GM12891 (cell line): Measurements from ENCODE around the gene VPS26A.
A peak's percentile ranks its signal among the peaks of the same experiment; 100 is the strongest.

Experiments used
- POLR2A ChIP-seq: IDR thresholded peaks from 2 replicates; pipeline ENCODE4 v1.6.1; 2011; ENCODE audit warnings: low read depth, low read length, control low read depth
- POLR2AphosphoS5 ChIP-seq: IDR thresholded peaks from 2 replicates; pipeline ENCODE4 v1.6.1; 2011; ENCODE audit warnings: low read depth, low read length, control low read depth
- POU2F2 ChIP-seq: IDR thresholded peaks from 2 replicates; pipeline ENCODE4 v1.6.1; 2011; ENCODE audit warnings: low read depth, mild to moderate bottlenecking, control low read depth, low read length, moderate library complexity
- SPI1 ChIP-seq: IDR thresholded peaks from 2 replicates; pipeline ENCODE4 v1.6.1; 2011; ENCODE audit warnings: low read depth, low read length, control low read depth
- TAF1 ChIP-seq: IDR thresholded peaks from 2 replicates; pipeline ENCODE4 v1.6.1; 2011; ENCODE audit warnings: low read depth, low read length, control low read depth

DNA sequence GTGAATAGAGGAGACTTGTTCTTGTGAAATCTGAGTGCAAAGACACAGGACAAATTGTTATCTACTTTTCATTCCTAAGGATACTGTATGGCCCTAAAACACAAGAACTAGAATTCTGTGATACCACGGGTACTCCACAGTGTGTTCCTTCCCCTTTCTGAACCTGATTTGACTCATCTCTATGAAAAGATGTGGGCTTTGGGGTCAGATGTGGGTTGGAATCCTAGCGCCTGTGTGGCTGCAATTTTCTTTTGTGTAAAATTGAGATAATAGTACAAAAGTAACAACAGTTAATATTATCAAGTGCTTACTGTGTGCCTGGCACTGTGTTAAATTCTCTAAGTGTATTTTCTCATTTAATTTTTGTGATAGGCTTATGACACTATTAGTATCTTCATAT is 27.9 kb upstream of the VPS26A start:
- TF ChIP-seq POLR2AphosphoS5, result no peak
- TF ChIP-seq POLR2A, result peak; percentile 55; the same call in 1 of the 2 replicates
- TF ChIP-seq TAF1, result no peak
- no peak for TF ChIP-seq POU2F2
- TF ChIP-seq SPI1, result peak; percentile 61
